Measurements from ENCODE around the gene CEP85L.

Gene CEP85L

GRCh38 chr6:118683881-118684872, 32.8 kb upstream of the CEP85L start:
- no peak for DNase-seq (ENCODE audit: low read depth)
- no peak for TF ChIP-seq CTCF (conservative IDR thresholded peaks at IDR 0.05; ENCODE audit: control insufficient read depth, insufficient read depth, low read depth, low read length)
- H3K4me3 ChIP-seq (ENCODE audit: control insufficient read depth, low read depth, low read length), result no peak overlapping the region

GRCh38 chr6:118680452-118681095, 29.2 kb upstream of the CEP85L start:
- H3K4me3 ChIP-seq (ENCODE audit: control insufficient read depth, low read depth, low read length), result no peak overlapping the region
- no peak for TF ChIP-seq CTCF (conservative IDR thresholded peaks at IDR 0.05; ENCODE audit: control insufficient read depth, insufficient read depth, low read depth, low read length)
- DNase-seq (ENCODE audit: low read depth), result no peak

- DNase-seq (ENCODE audit: low read depth), result peak; percentile 40
- TF ChIP-seq CTCF (conservative IDR thresholded peaks at IDR 0.05; ENCODE audit: control insufficient read depth, insufficient read depth, low read depth, low read length), result no peak
- H3K4me3 ChIP-seq (ENCODE audit: control insufficient read depth, low read depth, low read length), result no peak overlapping the region
These were observed 28.0 kb upstream of the CEP85L start for GRCh38 chr6:118679327-118679901.

DNA sequence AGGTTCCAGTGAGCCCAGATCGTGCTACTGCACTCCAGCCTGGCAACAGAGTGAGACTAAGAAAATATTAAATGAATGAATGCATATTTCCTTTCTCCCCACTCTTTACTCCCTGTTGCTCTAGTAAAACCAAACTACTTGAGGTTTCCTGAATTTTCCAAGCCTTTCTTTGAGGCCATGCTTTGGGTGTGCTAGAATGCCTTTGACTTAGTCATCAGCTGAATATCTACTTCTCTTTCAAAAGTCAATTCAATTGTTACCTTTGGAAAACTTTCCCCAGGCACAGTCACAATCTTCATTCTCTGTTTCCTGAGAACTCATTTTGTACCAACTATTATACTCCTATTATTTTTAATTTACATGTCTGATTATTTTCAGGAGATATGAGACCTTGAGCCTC, 27.5 kb upstream of the CEP85L start:
- no peak for DNase-seq (ENCODE audit: low read depth)
- TF ChIP-seq CTCF (conservative IDR thresholded peaks at IDR 0.05; ENCODE audit: control insufficient read depth, insufficient read depth, low read depth, low read length), result no peak
- H3K4me3 ChIP-seq (ENCODE audit: control insufficient read depth, low read depth, low read length), result no peak overlapping the region

DNA sequence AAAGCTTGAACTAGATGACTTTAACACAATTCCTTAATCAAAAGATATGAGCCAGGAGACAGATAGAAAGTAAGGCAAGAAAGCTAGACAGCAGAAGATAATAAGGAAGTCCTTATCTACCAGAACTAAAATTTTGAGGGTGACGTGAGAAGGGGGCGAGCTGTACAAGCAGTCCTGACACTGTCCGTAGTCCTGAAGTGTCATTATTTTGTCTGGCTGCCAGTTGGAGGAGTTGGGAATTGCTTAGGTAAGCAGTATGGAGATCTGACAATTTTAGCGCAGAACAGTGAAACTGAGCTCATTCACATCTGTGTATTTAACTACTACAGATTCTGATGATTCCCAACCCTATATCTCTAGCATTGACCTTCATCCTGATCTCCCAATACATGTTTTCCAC, 25.8 kb upstream of the CEP85L start:
- no peak for TF ChIP-seq CTCF (conservative IDR thresholded peaks at IDR 0.05; ENCODE audit: control insufficient read depth, insufficient read depth, low read depth, low read length)
- DNase-seq (ENCODE audit: low read depth), result no peak
- no peak overlapping the region for H3K4me3 ChIP-seq (ENCODE audit: control insufficient read depth, low read depth, low read length)

GRCh38 chr6:118675225-118675624, 23.8 kb upstream of the CEP85L start:
- DNase-seq (ENCODE audit: low read depth), result no peak
- H3K4me3 ChIP-seq (ENCODE audit: control insufficient read depth, low read depth, low read length), result no peak overlapping the region
- TF ChIP-seq CTCF (conservative IDR thresholded peaks at IDR 0.05; ENCODE audit: control insufficient read depth, insufficient read depth, low read depth, low read length), result no peak
